OCI-LY1 (cell line): ENCODE results near the gene FYCO1.
A peak's percentile ranks its signal among the peaks of the same experiment; 100 is the strongest.

Experiments
- H2AFZ ChIP-seq: fragments of 200-600 bp; sonication (generic), shearing (Covaris generic); 2 replicates; pipeline ENCODE4 v1.6.0; 2014; ENCODE audit warnings: antibody characterized with exemption, mild to moderate bottlenecking, low read length
- H3F3A ChIP-seq: fragments of 200-600 bp; sonication (generic), shearing (Covaris generic); 2 replicates; pipeline ENCODE4 v1.6.0; 2014; ENCODE audit warnings: mild to moderate bottlenecking, antibody characterized with exemption, low read length, moderate library complexity; ENCODE audit not compliant: insufficient read depth
- H3K27ac ChIP-seq: fragments of 200-600 bp; sonication (generic); 2 replicates; pipeline ENCODE4 v1.5.1; 2014; ENCODE audit warnings: low read length, mixed run types, mild to moderate bottlenecking, low read depth; ENCODE audit not compliant: poor library complexity, severe bottlenecking
- H3K27me3 ChIP-seq: fragments of 200-600 bp; sonication (generic); 2 replicates; pipeline ENCODE4 v1.6.0; 2014; ENCODE audit warnings: antibody characterized with exemption, mild to moderate bottlenecking, low read length, moderate library complexity; ENCODE audit not compliant: insufficient read depth
- H3K36me3 ChIP-seq: fragments of 200-600 bp; sonication (generic); 2 replicates; pipeline ENCODE4 v1.6.1; 2014; ENCODE audit warnings: mild to moderate bottlenecking, antibody characterized with exemption, low read length, moderate library complexity, mixed read lengths; ENCODE audit not compliant: insufficient read depth
- H3K4me1 ChIP-seq: fragments of 200-600 bp; sonication (generic); 2 replicates; pipeline ENCODE4 v1.5.1; 2014; ENCODE audit warnings: mild to moderate bottlenecking, low read length, moderate library complexity; ENCODE audit not compliant: insufficient read depth, severe bottlenecking
- H3K4me2 ChIP-seq: fragments of 200-600 bp; sonication (generic), shearing (Covaris generic); 2 replicates; pipeline ENCODE4 v1.6.1; 2014; ENCODE audit warnings: low read length
- H3K4me3 ChIP-seq: fragments of 200-600 bp; sonication (generic); 2 replicates; pipeline ENCODE4 v1.5.1; 2014; ENCODE audit warnings: low read length, low read depth, mild to moderate bottlenecking, mixed read lengths; ENCODE audit not compliant: poor library complexity, severe bottlenecking
- H3K79me2 ChIP-seq: fragments of 200-600 bp; shearing (Covaris generic); 2 replicates; pipeline ENCODE4 v1.6.1; 2016; ENCODE audit warnings: mixed run types, low read length, mixed read lengths; ENCODE audit not compliant: insufficient read depth
- H3K9ac ChIP-seq: fragments of 200-600 bp; sonication (generic), shearing (Covaris generic); 2 replicates; pipeline ENCODE4 v1.6.1; 2014; ENCODE audit warnings: mild to moderate bottlenecking, low read length, mixed read lengths
- H3K9me2 ChIP-seq: fragments of 200-600 bp; sonication (generic), shearing (Covaris generic); 2 replicates; pipeline ENCODE4 v1.6.1; 2014; ENCODE audit warnings: low read depth, mild to moderate bottlenecking, low read length, mixed read lengths
- H3K9me3 ChIP-seq: fragments of 200-600 bp; shearing (Covaris generic); 2 replicates; pipeline ENCODE4 v1.6.1; 2014; ENCODE audit warnings: low read length, mixed read lengths
- H4K20me1 ChIP-seq: fragments of 200-600 bp; sonication (generic), shearing (Covaris generic); 2 replicates; pipeline ENCODE4 v1.6.0; 2016; ENCODE audit warnings: mild to moderate bottlenecking, low read length; ENCODE audit not compliant: insufficient read depth
- CTCF ChIP-seq: fragments of 200-600 bp; sonication (generic), shearing (Covaris generic); IDR thresholded peaks from 2 replicates; pipeline ENCODE4 v1.5.1; 2017; ENCODE audit warnings: mild to moderate bottlenecking, antibody characterized with exemption, low read length, moderate library complexity, mixed read lengths
- EZH2 ChIP-seq: fragments of 200-600 bp; sonication (generic), shearing (Covaris generic); IDR thresholded peaks from 2 replicates; pipeline ENCODE4 v1.8.0; 2017; ENCODE audit warnings: borderline replicate concordance, mixed run types, mild to moderate bottlenecking, antibody characterized with exemption, low read length, moderate library complexity, mixed read lengths

Gene FYCO1

DNA sequence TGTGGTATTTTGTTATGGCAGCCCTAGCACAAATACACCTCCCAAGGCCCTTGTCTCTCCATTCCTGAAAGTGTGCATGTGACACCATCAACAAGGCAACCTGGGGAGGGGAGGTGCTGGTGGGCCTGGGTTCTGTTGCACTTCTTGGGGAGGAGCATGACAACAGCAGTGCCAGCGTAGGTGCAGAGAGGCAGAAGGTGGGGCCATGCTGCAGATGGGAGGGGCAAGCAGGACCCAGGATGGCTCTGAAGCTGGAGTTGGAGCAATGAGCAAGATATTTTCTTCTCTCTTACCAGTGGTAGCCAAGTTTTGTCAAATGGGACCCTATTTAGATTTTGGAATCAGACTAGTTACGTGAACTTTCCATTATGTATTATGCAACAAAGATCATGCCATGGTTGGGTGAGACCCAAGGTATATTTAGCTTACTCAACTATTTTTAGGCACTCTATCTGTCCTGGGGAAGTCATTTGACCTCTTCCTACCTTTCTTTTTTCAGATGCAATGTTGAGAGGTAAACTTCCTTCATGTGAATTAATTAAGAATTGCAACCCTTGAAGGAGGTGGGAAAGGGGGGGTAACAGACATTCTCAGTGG lies 3.4 kb downstream of the FYCO1 start:
- H3K9me3 ChIP-seq: no peaks in the 10 kb centered on the region
- H3K27ac ChIP-seq: peak overlapping the region; percentile 20
- H3K9ac ChIP-seq: no peak overlapping the region

DNA sequence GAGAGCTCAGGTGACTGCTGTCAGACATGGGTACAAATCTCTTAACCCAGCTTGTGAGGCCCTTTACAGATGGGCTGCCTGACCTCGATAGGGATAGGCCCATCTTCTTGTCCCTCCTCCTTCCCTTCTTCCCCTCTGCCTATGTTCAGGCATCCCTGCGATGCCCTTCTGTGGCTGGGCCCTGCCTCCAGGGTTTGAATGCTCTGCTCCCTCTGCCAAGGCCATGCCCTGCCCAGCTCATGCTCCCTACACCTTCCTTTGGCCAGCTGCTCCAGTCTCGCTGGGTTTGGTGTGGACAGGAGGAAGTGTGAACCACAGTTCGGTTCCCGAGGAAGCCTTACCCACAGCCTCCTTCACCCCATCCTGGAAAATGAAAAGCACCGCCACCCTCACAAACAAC lies 4.3 kb downstream of the FYCO1 start:
- no peaks in the 10 kb centered on the region for H3K27me3 ChIP-seq
- peaks cover 8% of the 10 kb centered on the region for H3K79me2 ChIP-seq
- H4K20me1 ChIP-seq: no peaks in the 10 kb centered on the region
- H3K27ac ChIP-seq: no peak overlapping the region
- H2AFZ ChIP-seq: no peak overlapping the region
- no peaks in the 10 kb centered on the region for H3F3A ChIP-seq
- no peaks in the 10 kb centered on the region for H3K9me3 ChIP-seq
- H3K36me3 ChIP-seq: no peaks in the 10 kb centered on the region
- no peak overlapping the region for H3K4me3 ChIP-seq
- H3K4me2 ChIP-seq: no peak overlapping the region
- no peak for TF ChIP-seq EZH2
- no peak for TF ChIP-seq CTCF
- peaks cover 36% of the 10 kb centered on the region for H3K4me1 ChIP-seq
- H3K9ac ChIP-seq: no peak overlapping the region
- no peaks in the 10 kb centered on the region for H3K9me2 ChIP-seq

More for the DNA sequence above, 3.4 kb downstream of the FYCO1 start:
- Histone ChIP-seq H4K20me1 (no peaks in the 10 kb centered on the region), H3F3A (no peaks in the 10 kb centered on the region), H3K27me3 (no peaks in the 10 kb centered on the region), H3K4me1 (peaks cover 36% of the 10 kb centered on the region), H3K4me2 (0 out of 2 replicates have a peak overlapping the region, but pooled peaks have one; percentile 9), H3K9me2 (no peaks in the 10 kb centered on the region), H3K36me3 (no peaks in the 10 kb centered on the region), H3K79me2 (peaks cover 8% of the 10 kb centered on the region), H3K4me3 (no peak overlapping the region), H2AFZ (no peak overlapping the region)
- TF ChIP-seq EZH2: no peak
- no peak for TF ChIP-seq CTCF

GRCh38 chr3:45990181-45990580 lies 5.4 kb downstream of the FYCO1 start:
- Histone ChIP-seq H3K4me3 (no peak overlapping the region), H3K4me1 (peaks cover 30% of the 10 kb centered on the region), H3K27ac (no peak overlapping the region), H3F3A (no peaks in the 10 kb centered on the region), H4K20me1 (no peaks in the 10 kb centered on the region), H2AFZ (no peak overlapping the region), H3K4me2 (no peak overlapping the region), H3K9ac (no peak overlapping the region), H3K9me2 (no peaks in the 10 kb centered on the region), H3K79me2 (peaks cover 8% of the 10 kb centered on the region), H3K9me3 (no peaks in the 10 kb centered on the region), H3K36me3 (no peaks in the 10 kb centered on the region; the same call in 1 of the 2 replicates), H3K27me3 (no peaks in the 10 kb centered on the region)
- TF ChIP-seq EZH2 (no peak), CTCF (no peak)
